GM20431 (cell line): ENCODE measurements around the gene TRPM8.

ENCODE experiments used
- in situ Hi-C: fragments of 300-500 bp; cut with MseI, MboI; formaldehyde crosslinking; loops from one replicate; pipeline ENCODE4 v1.15.0; 2020; ENCODE audit warnings: low sequenced_read_pairs; ENCODE audit not compliant: unreplicated experiment

The TRPM8 gene

GRCh38 chr2:233972941-233973575 lies 55.9 kb downstream of the TRPM8 start:
- in situ Hi-C loops, result no loop called here

GRCh38 chr2:233973786-233974185 lies 56.6 kb downstream of the TRPM8 start:
- in situ Hi-C loops, result no loop called here

DNA sequence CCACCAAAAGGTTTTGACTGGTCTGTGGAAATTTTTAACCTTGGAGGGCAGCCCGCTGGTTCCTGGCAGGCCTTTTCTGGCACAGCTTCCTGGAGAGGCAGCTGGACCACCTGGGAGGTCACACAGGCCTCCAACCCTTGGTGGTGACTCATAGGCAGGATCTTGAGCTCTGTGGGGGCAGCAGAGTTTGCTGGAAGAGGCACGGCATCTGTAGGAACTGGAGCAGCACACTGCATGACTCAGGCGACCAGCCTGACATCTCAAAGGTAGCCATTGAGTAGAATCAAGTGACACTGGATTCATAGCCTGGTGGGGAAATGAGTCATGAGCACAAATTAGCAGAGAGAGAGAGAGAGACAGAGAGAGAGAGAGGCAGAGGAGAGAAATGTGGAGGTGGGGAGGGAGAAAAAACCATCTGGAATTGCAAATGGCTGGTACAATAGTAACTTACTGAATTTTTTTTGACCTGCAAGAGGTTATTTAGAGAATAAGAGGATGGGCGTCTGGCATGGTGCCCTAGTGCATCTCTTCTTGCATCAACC lies 57.4 kb downstream of the TRPM8 start:
- in situ Hi-C loops, result no loop called here

DNA sequence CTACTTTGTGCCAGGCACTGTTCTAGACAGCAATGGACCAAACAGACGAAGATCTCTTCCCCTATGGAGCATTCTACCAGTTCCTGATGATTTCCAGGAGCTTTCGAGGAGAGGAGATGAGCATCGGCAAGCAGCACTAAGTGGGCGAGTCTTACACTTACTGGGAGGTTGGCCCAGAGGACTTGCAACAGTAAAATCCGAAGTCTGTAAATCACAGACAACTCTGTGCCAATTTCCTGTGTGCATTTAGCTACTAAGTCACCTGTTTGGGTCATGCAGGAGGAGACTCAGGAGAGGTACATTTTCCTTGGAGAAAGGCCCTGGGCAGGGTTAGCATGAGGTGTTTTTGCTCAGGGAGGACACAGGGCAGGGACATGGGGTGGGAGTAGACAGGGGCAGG lies 58.9 kb downstream of the TRPM8 start:
- in situ Hi-C loops, result no loop called here

DNA sequence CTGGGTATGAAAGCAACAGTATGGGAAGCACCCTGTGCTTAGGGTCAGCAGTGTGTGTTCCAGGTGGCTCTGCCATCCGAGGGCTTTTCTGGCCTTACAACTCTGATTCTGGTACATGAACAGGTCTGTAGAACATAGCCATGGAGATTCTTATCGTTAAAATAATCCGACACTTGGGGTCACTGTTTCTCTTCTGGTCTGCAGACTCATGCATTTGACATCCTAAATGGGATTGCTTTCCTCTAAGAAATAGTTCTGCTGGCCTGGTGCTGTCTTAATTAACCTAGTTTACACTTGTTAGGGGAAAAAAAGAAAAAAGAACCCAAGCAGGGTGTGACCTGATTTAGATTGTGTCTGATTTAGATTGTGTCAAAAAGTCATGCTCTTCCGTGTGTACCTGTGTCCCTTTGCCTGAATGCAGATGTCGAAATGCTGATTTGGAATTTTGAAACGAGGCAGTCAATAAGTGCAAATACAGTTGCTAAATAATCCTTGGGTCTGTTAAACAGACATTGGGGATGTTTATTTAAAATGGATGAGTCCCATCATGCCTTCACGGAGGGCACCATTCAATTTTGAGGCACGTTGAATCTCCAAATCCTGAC lies 59.6 kb downstream of the TRPM8 start:
- in situ Hi-C loops, result no loop called here

GRCh38 chr2:233977296-233977837 lies 60.2 kb downstream of the TRPM8 start:
- in situ Hi-C loops, result no loop called here

- in situ Hi-C loops, result no loop called here
Observed at GRCh38 chr2:233979748-233980147, 62.6 kb downstream of the TRPM8 start.

- in situ Hi-C loops, result no loop called here
Observed at GRCh38 chr2:233980955-233981561, 63.9 kb downstream of the TRPM8 start.

- in situ Hi-C loops, result no loop called here
Observed at GRCh38 chr2:233981574-233982420, 64.6 kb downstream of the TRPM8 start.

DNA sequence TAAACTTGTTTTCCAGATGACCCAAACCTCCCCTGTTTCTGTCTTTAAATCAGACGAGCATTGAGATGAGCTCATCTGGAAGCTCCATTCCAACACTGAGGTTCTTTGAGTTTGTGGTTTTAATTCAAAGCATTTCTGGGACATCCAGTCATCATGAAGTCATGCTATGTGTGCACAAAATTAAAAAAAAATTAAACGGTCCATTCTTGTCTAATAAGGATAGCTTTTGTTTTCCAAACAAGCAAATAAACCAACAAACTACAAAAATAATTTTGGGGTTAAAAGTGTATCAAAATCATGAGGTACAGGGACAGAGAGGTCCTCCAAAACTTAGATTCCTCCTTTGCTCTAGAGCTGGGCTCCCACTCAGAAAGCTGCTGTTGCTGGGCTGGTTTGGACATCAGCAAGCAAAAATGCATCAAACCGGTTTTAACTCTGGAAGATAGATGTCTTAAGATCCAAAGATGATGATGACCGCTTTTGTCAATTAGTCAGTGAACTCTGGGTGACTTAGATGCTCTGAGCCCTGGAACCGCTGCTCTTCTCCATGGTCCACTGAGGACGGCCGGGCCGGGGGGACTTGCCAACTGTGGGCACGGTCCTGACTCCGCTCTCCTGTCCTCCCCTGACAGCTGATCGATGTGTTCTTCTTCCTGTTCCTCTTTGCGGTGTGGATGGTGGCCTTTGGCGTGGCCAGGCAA lies 65.4 kb downstream of the TRPM8 start:
- in situ Hi-C loops, result no loop called here

DNA sequence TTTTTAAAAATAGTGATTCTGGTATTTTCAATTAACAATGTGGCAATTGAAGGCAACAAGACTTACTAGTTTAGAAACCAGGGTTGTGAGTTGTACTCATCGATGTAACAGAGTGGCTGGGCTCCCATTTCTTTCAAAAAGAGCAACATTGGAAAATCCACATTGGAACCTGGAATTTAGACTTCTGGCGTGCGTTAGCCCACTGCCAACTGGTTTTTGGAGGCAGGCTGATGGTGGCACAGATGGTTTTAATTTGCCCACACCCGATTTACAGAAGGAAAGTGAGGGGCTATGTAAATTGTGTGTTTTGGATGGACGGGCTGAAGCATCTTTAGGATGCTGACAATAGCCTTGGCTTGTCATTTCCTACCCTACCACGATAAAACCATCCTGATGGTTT lies 66.3 kb downstream of the TRPM8 start:
- in situ Hi-C loops, result no loop called here

GRCh38 chr2:233988581-233988980 lies 71.4 kb downstream of the TRPM8 start:
- in situ Hi-C loops, result no loop called here

DNA sequence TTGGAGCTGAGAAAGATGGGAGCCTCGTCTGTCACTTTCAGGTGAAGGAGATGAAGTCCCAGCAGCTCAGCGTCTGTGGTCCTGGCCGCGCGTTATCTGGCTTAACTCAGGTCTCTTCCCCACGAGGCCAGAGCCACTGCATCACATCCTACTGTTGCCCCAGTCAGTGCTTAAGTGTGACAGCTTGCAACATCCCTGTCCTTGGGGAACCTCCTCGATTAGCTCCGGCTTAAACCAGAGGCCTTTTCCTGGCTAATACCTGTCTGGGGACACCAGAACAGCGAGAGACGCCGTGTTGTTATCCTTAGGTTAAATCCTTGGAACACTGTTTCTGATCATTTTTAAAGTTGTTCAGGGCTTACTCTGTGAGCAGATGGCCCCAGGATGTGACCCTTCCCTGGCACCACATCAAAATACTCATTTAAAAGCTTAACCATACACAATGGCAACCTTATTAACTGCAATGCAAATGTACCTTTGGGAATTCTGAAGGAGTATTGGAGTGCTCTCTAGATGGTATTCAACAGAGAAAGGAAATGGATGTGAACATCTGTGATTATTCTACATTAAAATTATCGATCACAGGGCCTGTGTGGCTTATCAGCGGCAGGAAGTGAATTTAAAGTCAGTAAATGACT lies 72.2 kb downstream of the TRPM8 start:
- in situ Hi-C loops, result no loop called here

GRCh38 chr2:233990261-233990798 lies 73.2 kb downstream of the TRPM8 start:
- in situ Hi-C loops, result no loop called here

- in situ Hi-C loops, result no loop called here
Observed at GRCh38 chr2:233991196-233991595, 74.0 kb downstream of the TRPM8 start.

- in situ Hi-C loops, result no loop called here
Observed at GRCh38 chr2:233992513-233993217, 75.5 kb downstream of the TRPM8 start.

- in situ Hi-C loops, result no loop called here
Observed at GRCh38 chr2:233993461-233993860, 76.3 kb downstream of the TRPM8 start.

GRCh38 chr2:233994151-233994550 lies 77.0 kb downstream of the TRPM8 start:
- in situ Hi-C loops, result no loop called here
